ENCODE data around the gene VPS37B.

DNA sequence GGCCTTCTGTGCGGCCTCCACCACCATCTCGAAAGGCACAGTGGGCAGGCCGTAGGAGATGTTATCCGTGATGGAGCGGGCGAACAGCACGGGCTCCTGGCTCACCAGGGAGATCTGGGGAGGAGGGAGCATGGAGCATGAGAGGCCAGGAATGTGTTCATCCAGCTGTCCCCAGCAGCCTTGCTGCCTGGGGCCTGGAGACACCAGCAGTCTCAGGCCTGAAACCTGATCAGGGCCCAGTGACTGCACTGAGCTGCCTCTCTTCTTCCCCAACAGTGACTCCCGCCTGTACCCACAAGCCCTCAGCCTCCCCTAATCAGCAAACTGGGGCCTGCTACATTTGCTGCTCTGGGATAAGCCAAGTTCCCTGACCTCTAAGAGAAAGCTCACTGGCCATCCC is 39.4 kb upstream of the VPS37B start:
- TF ChIP-seq, protein P1, sequence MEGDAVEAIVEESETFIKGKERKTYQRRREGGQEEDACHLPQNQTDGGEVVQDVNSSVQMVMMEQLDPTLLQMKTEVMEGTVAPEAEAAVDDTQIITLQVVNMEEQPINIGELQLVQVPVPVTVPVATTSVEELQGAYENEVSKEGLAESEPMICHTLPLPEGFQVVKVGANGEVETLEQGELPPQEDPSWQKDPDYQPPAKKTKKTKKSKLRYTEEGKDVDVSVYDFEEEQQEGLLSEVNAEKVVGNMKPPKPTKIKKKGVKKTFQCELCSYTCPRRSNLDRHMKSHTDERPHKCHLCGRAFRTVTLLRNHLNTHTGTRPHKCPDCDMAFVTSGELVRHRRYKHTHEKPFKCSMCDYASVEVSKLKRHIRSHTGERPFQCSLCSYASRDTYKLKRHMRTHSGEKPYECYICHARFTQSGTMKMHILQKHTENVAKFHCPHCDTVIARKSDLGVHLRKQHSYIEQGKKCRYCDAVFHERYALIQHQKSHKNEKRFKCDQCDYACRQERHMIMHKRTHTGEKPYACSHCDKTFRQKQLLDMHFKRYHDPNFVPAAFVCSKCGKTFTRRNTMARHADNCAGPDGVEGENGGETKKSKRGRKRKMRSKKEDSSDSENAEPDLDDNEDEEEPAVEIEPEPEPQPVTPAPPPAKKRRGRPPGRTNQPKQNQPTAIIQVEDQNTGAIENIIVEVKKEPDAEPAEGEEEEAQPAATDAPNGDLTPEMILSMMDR (IDR thresholded peaks at IDR 0.05; ENCODE audit: poor library complexity), result no peak
- no peak for TF ChIP-seq EZH2 (IDR thresholded peaks at IDR 0.05; ENCODE audit: borderline replicate concordance)
- no peak for TF ChIP-seq EZH2phosphoT487 (IDR thresholded peaks at IDR 0.05; ENCODE audit: low read depth, severe bottlenecking, unreplicated experiment)

All from hepatocyte (in vitro differentiated cells).